Activated CD8-positive, alpha-beta T cell treated with anti-CD3 and anti-CD28 coated beads, Interleukin-2, amount 10 ng/mL, durations not matched to agents 7 days and 5 days (primary cell): ENCODE data around the gene LRRC2. TPM values are rescaled to one million over a fixed set of nuclear protein-coding genes. Genes with fewer than 3 reads are reported as not detected.

Source experiments
- ATAC-seq: fragments of 150-1000 bp; cut with Tn5 transposase; one replicate; pipeline ENCODE4 v1.10.0; 2021; ENCODE audit warnings: moderate library complexity
- CTCF ChIA-PET: fragments of 350-600 bp; sonication (Branson Sonifier 250); formaldehyde crosslinking; loops from one replicate; lab custom pipeline; 2021; ENCODE audit warnings: antibody characterized with exemption; lab: Charles Lee
- POLR2A ChIA-PET: fragments of 350-600 bp; sonication (Branson Sonifier 250); formaldehyde crosslinking; loops from one replicate; lab custom pipeline; 2021; ENCODE audit warnings: antibody characterized with exemption; lab: Charles Lee
- DNase-seq: peaks from one replicate; pipeline ENCODE4 v3.0.0-alpha.2; 2020
- H3K27ac Mint-ChIP-seq: one replicate; pipeline ENCODE4 v1.8.0; 2021; ENCODE audit warnings: mild to moderate bottlenecking, mixed read lengths
- H3K27me3 Mint-ChIP-seq: one replicate; pipeline ENCODE4 v1.8.0; 2021; ENCODE audit warnings: low read depth, mixed read lengths
- H3K36me3 Mint-ChIP-seq: one replicate; pipeline ENCODE4 v1.8.0; 2021; ENCODE audit warnings: low read depth, mixed read lengths
- H3K4me1 Mint-ChIP-seq: one replicate; pipeline ENCODE4 v1.8.0; 2021; ENCODE audit warnings: low read depth, mixed read lengths
- H3K4me3 Mint-ChIP-seq: one replicate; pipeline ENCODE4 v1.8.0; 2021; ENCODE audit warnings: mild to moderate bottlenecking, mixed read lengths
- H3K9me3 Mint-ChIP-seq: one replicate; pipeline ENCODE4 v1.8.0; 2022; ENCODE audit warnings: mixed read lengths; ENCODE audit not compliant: insufficient read depth
- total RNA-seq, 2 experiments: library from RNA; stranded (reverse); gene quantifications; one replicate each; pipeline ENCODE4 v1.2.3, GENCODE V29; 2021

Gene LRRC2
- total RNA-seq, 2 experiments from 2014 or later, result 0.11 TPM; not detected in 1

DNA sequence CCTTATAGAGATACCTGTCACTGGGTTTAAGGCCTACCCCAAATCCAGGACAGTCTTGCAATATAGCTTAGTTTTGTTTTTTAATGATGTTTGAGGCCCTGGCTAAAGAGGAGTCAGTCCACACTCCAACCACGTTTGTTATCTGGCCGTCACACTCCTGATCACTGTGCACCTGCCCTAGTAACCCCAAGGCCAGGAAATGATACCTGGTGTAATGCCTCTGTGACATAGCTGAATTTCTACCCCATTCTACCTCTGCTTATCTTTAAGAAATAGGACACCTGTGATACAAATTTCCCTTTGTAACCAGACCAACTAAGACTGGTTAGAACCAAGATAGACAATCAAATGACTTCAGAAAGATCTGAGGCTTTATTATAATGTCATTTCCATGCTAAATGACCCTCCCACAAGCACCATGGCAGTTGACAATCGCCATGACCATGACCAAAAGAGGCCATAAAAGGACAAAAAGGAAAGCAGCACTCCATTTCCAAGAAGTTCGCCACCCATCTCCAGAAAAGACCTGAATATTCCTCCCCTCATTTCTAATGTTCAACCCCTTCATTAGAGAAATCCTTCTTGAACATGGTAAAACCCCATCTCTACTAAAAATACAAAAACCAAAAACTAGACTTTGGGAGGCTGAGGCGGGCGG, 73.1 kb downstream of the LRRC2 start:
- no peak overlapping the region for H3K27ac Mint-ChIP-seq
- ATAC-seq (no peak), DNase-seq (no peak)
- no peak overlapping the region for H3K4me3 Mint-ChIP-seq
- no peaks in the 10 kb centered on the region for H3K9me3 Mint-ChIP-seq
- no peaks in the 10 kb centered on the region for H3K36me3 Mint-ChIP-seq
- POLR2A ChIA-PET, result no interaction called here
- H3K27me3 Mint-ChIP-seq, result peaks cover under 1% of the 10 kb centered on the region
- CTCF ChIA-PET, result interaction anchor here (1.1 to 6.3 kb wide), 3 partner anchors 46 to 137 kb away, joined by 3 to 223 read pairs (median 11); no protein-coding TSS in a partner anchor
- H3K4me1 Mint-ChIP-seq, result peaks cover 29% of the 10 kb centered on the region

DNA sequence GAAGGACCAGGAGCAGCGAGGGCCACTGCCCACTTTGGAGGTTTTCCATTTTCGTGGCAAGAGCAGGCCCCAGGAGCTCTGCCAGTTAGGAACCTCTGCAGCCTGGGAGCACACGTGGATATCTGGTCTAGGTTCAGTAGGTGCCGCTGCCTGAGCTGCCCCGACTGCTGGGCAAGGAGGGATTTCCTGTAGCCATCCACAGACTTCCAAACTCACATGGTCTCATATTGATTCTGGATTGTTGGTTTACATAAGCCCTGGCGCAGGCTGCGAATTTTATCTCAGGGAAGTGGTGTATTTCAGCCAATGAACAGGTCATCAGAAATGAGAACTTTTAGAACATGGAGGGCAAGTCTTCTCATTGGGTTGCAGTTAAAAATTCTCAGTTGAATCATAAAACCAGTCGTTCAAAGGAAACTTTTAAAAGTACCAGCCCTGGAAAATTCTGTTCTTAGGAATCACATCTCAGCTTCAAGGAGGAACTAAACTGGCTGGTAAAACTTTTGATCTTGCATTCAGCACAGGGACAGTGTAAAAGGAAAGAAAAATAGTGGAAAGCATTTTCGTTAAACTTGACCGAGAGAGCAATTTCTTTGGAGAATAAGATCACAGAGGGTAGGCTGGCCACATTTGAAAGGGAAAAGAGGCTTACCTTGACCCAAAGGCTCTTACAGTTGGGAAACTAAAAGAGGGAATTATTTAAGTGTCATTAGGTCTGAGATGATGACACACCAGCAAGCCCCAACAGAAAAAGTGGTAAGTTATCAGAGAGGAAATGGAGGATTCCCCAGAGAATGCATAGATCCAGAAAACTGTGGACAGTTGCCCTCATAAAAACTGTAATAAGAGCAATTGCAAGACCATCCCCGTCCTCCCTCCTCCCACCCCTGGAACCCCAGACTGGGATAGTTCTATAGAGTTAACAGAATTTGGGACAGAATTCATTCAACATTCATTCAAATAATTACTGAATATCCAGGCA, 74.7 kb downstream of the LRRC2 start:
- CTCF ChIA-PET, result interaction anchor here (2.1 to 6.3 kb wide), 3 partner anchors 69 to 138 kb away, joined by 11 to 223 read pairs (median 11); no protein-coding TSS in a partner anchor
- H3K27ac Mint-ChIP-seq, result no peak overlapping the region
- peaks cover 30% of the 10 kb centered on the region for H3K4me1 Mint-ChIP-seq
- DNase-seq (no peak), ATAC-seq (no peak)
- peaks cover 7% of the 10 kb centered on the region for H3K27me3 Mint-ChIP-seq
- POLR2A ChIA-PET, result no interaction called here
- H3K4me3 Mint-ChIP-seq, result no peak overlapping the region
- no peaks in the 10 kb centered on the region for H3K9me3 Mint-ChIP-seq
- no peaks in the 10 kb centered on the region for H3K36me3 Mint-ChIP-seq

DNA sequence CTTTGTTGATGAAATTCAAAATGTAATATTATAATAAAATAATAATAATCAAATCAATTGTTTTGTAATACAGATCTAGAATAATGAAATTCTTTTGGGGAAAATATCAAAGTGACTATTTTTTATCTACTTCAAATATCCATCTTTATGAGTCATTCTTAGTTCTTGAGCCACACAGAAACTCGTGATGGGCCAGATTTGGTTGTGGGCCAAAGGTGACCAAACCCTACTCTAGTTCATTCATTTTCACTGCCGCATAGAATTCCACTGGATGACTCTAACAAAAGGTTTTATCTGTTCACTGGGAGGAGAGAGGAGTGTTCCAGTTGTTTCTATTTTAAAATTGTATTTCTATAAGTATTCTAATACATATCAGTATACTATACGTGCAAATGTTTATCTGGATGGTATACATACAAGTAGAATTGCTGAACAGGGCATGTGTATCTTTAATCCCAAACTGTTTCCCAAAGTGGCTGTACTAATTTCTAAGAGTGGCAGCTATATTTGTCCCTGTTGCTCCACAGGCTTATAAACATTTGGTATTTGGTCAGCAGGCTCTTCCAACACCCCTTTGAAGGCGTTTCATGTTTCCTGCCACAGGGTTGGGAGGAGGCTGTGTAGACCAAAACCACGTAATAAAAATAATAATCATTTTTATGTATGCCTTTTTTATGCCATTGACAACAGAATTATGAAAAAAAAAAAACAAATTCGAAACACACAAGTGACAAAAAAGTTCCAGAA, 75.6 kb downstream of the LRRC2 start:
- Mint-ChIP-seq H3K27me3 (peaks cover 9% of the 10 kb centered on the region), H3K4me3 (no peak overlapping the region), H3K36me3 (no peaks in the 10 kb centered on the region), H3K27ac (no peak overlapping the region), H3K9me3 (no peaks in the 10 kb centered on the region), H3K4me1 (peaks cover 30% of the 10 kb centered on the region)
- CTCF ChIA-PET, result interaction anchor here (1.3 to 6.3 kb wide), 18 partner anchors 9 to 355 kb away, joined by 3 to 223 read pairs (median 16); partner anchors contain the start of genes CCRL2 and RTP3
- POLR2A ChIA-PET, result no interaction called here
- ATAC-seq (no peak), DNase-seq (no peak)

DNA sequence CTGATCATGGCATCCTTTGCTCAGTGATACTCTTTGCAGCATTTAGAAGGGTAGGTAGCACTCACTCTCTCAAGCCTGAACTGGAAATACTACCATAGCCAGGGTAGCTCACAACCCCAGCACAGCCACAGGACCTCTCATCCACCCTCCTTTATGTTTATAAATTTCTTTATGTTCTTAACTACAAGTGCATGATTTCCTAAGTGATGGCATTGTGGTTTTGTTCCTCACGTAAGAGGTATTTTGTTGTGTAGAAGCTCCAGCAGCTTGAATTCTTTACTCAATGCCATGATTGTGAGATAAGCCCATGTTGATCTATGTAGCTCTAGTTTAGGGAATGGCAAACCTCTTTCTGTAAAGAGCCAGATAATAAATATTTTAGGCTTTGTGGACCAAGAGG, 76.2 kb downstream of the LRRC2 start:
- H3K4me1 Mint-ChIP-seq, result peaks cover 30% of the 10 kb centered on the region
- no peak overlapping the region for H3K27ac Mint-ChIP-seq
- H3K36me3 Mint-ChIP-seq, result no peaks in the 10 kb centered on the region
- DNase-seq, result no peak
- H3K9me3 Mint-ChIP-seq, result no peaks in the 10 kb centered on the region
- ChIA-PET CTCF (interaction anchor here (0.7 to 6.3 kb wide), 43 partner anchors 9 to 356 kb away, joined by 3 to 223 read pairs (median 10); partner anchors contain the start of genes CCR1, CCRL2, LTF and RTP3), POLR2A (interaction anchor here (1.4 kb wide), 1 partner anchor 50 kb away, joined by 6 read pairs; no protein-coding TSS in a partner anchor)
- H3K27me3 Mint-ChIP-seq, result peaks cover 9% of the 10 kb centered on the region
- no peak overlapping the region for H3K4me3 Mint-ChIP-seq
- no peak for ATAC-seq

DNA sequence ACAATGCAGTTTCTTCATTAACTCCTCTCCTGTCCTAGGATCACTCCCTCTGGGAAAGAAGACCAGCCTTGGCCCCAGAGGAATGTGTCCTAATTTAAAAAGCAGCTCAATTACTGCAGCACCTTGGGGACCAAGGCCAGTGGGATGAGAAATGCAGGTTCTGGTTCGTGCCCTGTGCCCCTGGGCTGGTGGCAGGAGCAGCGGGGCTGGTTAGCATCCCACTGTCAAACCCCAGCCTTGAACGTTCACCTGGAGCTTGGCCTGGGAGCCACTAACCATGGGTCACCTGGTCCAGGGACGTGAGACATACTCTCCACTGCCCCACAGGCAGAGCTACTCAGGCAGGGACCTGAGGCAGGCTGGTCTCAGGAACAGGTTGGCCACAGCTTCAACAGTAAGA, 76.7 kb downstream of the LRRC2 start:
- H3K27ac Mint-ChIP-seq, result no peak overlapping the region
- no peaks in the 10 kb centered on the region for H3K9me3 Mint-ChIP-seq
- H3K4me3 Mint-ChIP-seq, result no peak overlapping the region
- DNase-seq (no peak), ATAC-seq (no peak)
- ChIA-PET CTCF (interaction anchor here (0.6 to 6.3 kb wide), 70 partner anchors 9 to 796 kb away, joined by 3 to 223 read pairs (median 8); partner anchors contain the start of genes CCR1, CCRL2, LTF and RTP3), POLR2A (interaction anchor here (0.6 to 1.4 kb wide), 2 partner anchors 50 to 323 kb away, joined by 3 to 6 read pairs; no protein-coding TSS in a partner anchor)
- no peaks in the 10 kb centered on the region for H3K36me3 Mint-ChIP-seq
- peaks cover 30% of the 10 kb centered on the region for H3K4me1 Mint-ChIP-seq
- peaks cover 9% of the 10 kb centered on the region for H3K27me3 Mint-ChIP-seq

DNA sequence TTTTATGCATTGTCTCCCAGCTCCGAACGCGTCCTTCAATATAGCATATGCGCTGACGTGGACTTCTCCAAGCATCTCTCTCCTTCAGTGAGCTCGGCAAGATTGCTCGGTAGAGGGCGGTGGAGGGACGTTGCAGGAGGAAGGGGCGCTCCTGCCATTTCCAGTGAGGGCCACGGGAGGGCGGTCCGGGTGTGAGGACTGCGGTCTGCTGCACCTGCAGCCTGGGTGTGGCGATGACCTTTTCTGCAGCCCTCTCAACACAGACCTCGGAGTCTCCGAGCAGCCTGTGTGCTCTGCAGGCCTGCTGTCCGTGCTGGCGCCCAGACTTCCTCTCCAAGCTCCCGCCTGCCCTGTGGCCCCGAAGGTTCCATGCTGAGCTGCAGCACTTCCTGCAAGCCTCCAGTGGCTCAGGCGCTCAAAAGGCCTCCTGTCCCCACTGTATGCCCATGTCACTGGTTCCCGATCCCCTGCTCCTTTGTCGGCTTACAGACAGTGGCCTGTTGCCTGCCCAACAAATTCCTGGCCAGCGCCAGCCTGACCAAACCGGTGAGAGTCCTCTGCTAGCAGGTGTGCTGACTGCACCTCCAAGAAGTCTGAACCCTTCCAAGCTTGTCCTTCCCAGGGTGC, 77.3 kb downstream of the LRRC2 start:
- H3K27ac Mint-ChIP-seq, result peak overlapping the region; percentile 17
- POLR2A ChIA-PET, result interaction anchor here (0.6 to 1.4 kb wide), 2 partner anchors 51 to 322 kb away, joined by 3 to 6 read pairs; no protein-coding TSS in a partner anchor
- ATAC-seq (peak; percentile 99), DNase-seq (peak; percentile 96)
- H3K36me3 Mint-ChIP-seq, result no peaks in the 10 kb centered on the region
- H3K4me3 Mint-ChIP-seq, result peak overlapping the region; percentile 47
- no peaks in the 10 kb centered on the region for H3K9me3 Mint-ChIP-seq
- peaks cover 12% of the 10 kb centered on the region for H3K27me3 Mint-ChIP-seq
- CTCF ChIA-PET, result interaction anchor here (0.6 to 6.3 kb wide), 85 partner anchors 8 to 797 kb away, joined by 3 to 223 read pairs (median 6); partner anchors contain the start of genes CCR1, CCRL2, LTF and RTP3
- H3K4me1 Mint-ChIP-seq, result peaks cover 30% of the 10 kb centered on the region

DNA sequence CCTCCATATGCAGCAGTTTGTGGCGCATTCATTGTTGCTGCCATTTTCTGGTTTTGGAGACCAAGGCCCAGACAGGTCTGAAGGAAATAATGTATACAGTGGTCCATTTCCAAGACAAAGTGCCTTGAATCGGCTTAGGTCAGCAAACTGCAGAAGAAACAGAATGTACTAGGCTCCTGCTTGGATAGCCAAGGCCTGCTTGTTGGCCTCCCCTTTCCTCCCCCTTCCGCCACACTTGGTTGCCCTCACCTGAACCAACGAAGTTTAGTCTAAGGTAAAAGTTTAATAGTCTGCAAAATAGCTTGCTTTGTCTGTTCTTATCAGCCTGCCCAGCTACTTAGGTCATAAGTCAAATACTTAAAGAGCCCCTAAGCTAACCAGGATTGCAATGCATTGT, 80.3 kb downstream of the LRRC2 start:
- POLR2A ChIA-PET, result no interaction called here
- no peaks in the 10 kb centered on the region for H3K9me3 Mint-ChIP-seq
- ATAC-seq (no peak), DNase-seq (no peak)
- no peaks in the 10 kb centered on the region for H3K36me3 Mint-ChIP-seq
- CTCF ChIA-PET, result interaction anchor here (1.0 to 4.8 kb wide), 4 partner anchors 9 to 144 kb away, joined by 3 to 222 read pairs (median 8); no protein-coding TSS in a partner anchor
- no peak overlapping the region for H3K27ac Mint-ChIP-seq
- no peak overlapping the region for H3K4me3 Mint-ChIP-seq
- H3K4me1 Mint-ChIP-seq, result peaks cover 25% of the 10 kb centered on the region
- peaks cover 12% of the 10 kb centered on the region for H3K27me3 Mint-ChIP-seq

DNA sequence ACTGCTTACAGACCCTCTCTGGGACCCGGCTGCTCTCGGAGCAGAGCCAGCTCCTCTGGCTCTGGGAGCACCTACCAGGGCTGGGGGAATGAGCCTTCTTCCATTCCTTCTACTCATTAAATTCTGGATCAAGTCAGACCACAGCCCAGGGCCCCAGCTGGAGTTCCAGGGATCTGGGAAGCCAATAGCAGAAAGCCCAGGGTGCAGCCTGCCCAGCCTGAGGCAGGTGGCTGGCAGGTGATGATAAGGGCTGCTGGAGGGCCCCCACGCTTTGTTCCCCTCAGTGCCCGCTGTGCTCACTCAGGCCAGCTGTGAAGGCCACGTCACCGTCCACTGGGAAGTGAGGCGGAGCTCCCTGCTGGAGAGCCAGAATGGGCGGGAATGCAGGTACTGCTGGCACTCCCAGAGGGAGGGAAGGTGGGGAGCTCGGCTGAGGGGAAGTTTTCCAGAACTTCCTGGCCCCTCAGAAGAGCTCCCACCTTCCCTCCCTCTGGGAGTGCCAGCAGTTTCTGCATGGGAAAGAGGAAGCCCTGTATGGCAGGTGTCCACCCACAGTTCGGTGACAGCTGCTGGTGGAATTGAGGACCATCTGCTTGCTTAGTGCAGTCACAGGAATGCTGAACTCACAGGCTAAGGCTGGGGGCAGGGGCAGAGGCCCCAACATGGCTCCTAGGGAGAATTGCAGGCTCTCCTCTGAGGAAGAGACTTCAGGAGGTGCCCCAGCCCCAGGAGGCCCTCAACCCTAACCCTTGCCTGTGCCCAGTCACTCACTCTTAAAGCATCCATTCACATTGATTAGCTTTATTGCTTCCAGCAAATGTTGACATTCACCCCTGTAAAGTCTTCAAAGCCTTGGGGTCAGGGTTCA, 81.0 kb downstream of the LRRC2 start:
- POLR2A ChIA-PET, result no interaction called here
- CTCF ChIA-PET, result interaction anchor here (1.0 to 2.1 kb wide), 4 partner anchors 9 to 144 kb away, joined by 3 to 8 read pairs (median 6); no protein-coding TSS in a partner anchor
- no peaks in the 10 kb centered on the region for H3K36me3 Mint-ChIP-seq
- peaks cover 20% of the 10 kb centered on the region for H3K4me1 Mint-ChIP-seq
- no peaks in the 10 kb centered on the region for H3K9me3 Mint-ChIP-seq
- no peak overlapping the region for H3K27ac Mint-ChIP-seq
- ATAC-seq (no peak), DNase-seq (no peak)
- H3K27me3 Mint-ChIP-seq, result peaks cover 17% of the 10 kb centered on the region
- H3K4me3 Mint-ChIP-seq, result no peak overlapping the region

DNA sequence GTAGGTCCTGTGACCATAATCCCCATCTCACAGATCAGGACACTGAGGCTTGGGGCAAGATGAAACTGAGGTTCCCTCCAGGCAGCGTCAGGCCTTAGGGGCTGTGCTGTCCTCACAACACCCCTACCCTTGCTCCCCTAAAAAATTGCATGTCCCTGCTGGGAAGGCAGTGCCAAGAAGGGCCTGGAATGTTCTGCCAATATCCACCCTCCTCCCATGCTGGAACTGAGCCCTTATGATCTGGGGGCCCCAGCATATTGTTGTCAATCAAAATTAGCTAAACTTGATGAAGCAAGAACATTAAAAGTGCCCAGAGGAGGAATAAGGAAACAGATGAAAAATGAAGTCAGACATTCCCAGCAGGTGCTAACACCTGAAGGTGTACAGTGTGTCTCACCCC, 81.7 kb downstream of the LRRC2 start:
- H3K36me3 Mint-ChIP-seq, result no peaks in the 10 kb centered on the region
- H3K9me3 Mint-ChIP-seq, result no peaks in the 10 kb centered on the region
- no peak overlapping the region for H3K27ac Mint-ChIP-seq
- ChIA-PET POLR2A (no interaction called here), CTCF (interaction anchor here (1.0 to 2.1 kb wide), 3 partner anchors 54 to 145 kb away, joined by 4 to 8 read pairs (median 7); no protein-coding TSS in a partner anchor)
- DNase-seq, result no peak
- peaks cover 20% of the 10 kb centered on the region for H3K27me3 Mint-ChIP-seq
- no peak for ATAC-seq
- H3K4me1 Mint-ChIP-seq, result peaks cover 13% of the 10 kb centered on the region
- no peak overlapping the region for H3K4me3 Mint-ChIP-seq

DNA sequence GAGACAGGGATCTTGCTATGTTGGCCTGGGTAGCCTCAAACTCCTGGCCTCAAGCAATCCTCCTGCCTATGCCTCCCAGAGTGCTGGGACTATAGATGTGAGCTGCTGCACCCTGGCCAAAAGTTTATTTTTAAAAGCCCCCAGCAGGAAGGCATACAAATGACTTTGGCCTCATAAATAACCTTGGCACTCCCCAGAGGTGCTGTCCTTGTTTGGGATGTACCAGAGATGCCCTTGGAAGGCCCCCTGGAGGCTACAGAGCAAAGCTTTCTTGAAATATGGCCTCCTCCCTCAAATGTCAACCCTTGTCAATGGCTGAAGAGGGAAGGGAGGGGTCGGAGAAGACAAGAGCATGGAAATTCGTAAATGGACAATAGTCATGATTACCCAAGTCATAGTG, 82.3 kb downstream of the LRRC2 start:
- Mint-ChIP-seq H3K4me3 (no peak overlapping the region), H3K4me1 (peaks cover 7% of the 10 kb centered on the region), H3K27me3 (peaks cover 22% of the 10 kb centered on the region), H3K36me3 (no peaks in the 10 kb centered on the region), H3K9me3 (no peaks in the 10 kb centered on the region), H3K27ac (no peak overlapping the region)
- ChIA-PET POLR2A (no interaction called here), CTCF (interaction anchor here (0.8 to 4.6 kb wide), 4 partner anchors 34 to 146 kb away, joined by 3 to 16 read pairs (median 6); no protein-coding TSS in a partner anchor)
- ATAC-seq, result no peak
- no peak for DNase-seq
